A549 (cell line): ENCODE data around the gene IL2RA. TPM values are rescaled to one million over a fixed set of nuclear protein-coding genes. Genes with fewer than 3 reads are reported as not detected.

ENCODE experiments used
- ATAC-seq, 2 experiments: fragments of 200-7000 bp in 1 of 2; fragments of >200 bp in 1 of 2; cut with Nextera tagmentation in 1 of 2; cut with Tn5 transposase in 1 of 2; 3 replicates each; pipeline versions ENCODE4 v1.8.0 to v1.9.1; 2018 to 2020; ENCODE audit warnings: mild to moderate bottlenecking in 1 of 2, moderate library complexity in 1 of 2
- CTCF ChIA-PET: fragments of 300-600 bp; sonication (Branson Sonifier 250); formaldehyde crosslinking; extraction: SDS; loops from one replicate; lab custom pipeline; 2021; ENCODE audit warnings: antibody characterized with exemption, inconsistent platforms; lab: Yijun Ruan, JAX
- POLR2A ChIA-PET: fragments of 350-600 bp; formaldehyde crosslinking; extraction: SDS; loops from one replicate; lab custom pipeline; 2021; ENCODE audit warnings: antibody characterized with exemption, inconsistent platforms; lab: Yijun Ruan, JAX
- DNase-seq, 2 experiments: peaks; one replicate each; pipeline versions ENCODE4 v3.0.0 to v3.0.0-alpha.2; 2011 to 2016; ENCODE audit warnings: low read depth in 1 of 2, low spot score in 1 of 2
- FAIRE-seq: peaks from 2 replicates; lab custom pipeline; 2011; peaks lifted over from hg19 to GRCh38; lab: Jason Lieb, UNC
- H3K27ac ChIP-seq, 2 experiments: fragments of >200 bp; sonication (Bioruptor Twin); formaldehyde crosslinking; 3 replicates each; pipeline ENCODE4 v1.5.1; 2016 to 2017
- H3K4me1 ChIP-seq: fragments of >200 bp; sonication (Bioruptor Twin); formaldehyde crosslinking; 3 replicates; pipeline ENCODE4 v1.6.1; 2016
- H3K4me2 ChIP-seq: fragments of >200 bp; sonication (Bioruptor Twin); formaldehyde crosslinking; 3 replicates; pipeline ENCODE4 v1.6.1; 2016
- H3K4me3 ChIP-seq: fragments of >200 bp; sonication (Bioruptor Twin); formaldehyde crosslinking; 3 replicates; pipeline ENCODE4 v1.5.1; 2016
- H3K9me3 ChIP-seq: fragments of >200 bp; sonication (Bioruptor Twin); formaldehyde crosslinking; 3 replicates; pipeline ENCODE4 v1.6.1; 2016
- BHLHE40 ChIP-seq: IDR thresholded peaks from 2 replicates; pipeline ENCODE4 v1.6.1; 2012; ENCODE audit warnings: low read depth, low read length, inconsistent platforms
- CHD2 ChIP-seq: fragments of 150-350 bp; IDR thresholded peaks from 2 replicates; pipeline ENCODE4 v1.6.1; 2014; ENCODE audit warnings: low read length; ENCODE audit not compliant: partially characterized antibody
- CHD4 ChIP-seq: fragments of 200-600 bp; sonication (generic); IDR thresholded peaks from 2 replicates; pipeline ENCODE4 v1.6.1; 2016; ENCODE audit warnings: antibody characterized with exemption, mild to moderate bottlenecking, borderline replicate concordance
- EHF ChIP-seq: fragments of 250-450 bp; sonication (Bioruptor Pico); IDR thresholded peaks from 2 replicates; pipeline ENCODE4 v1.5.0; 2020; ENCODE audit warnings: mild to moderate bottlenecking
- EHMT2 ChIP-seq: fragments of 200-600 bp; sonication (generic); IDR thresholded peaks from 2 replicates; pipeline ENCODE4 v1.6.1; 2016; ENCODE audit warnings: antibody characterized with exemption, low read depth, mild to moderate bottlenecking, moderate library complexity
- EP300 ChIP-seq, 2 experiments: fragments of >200 bp; sonication (Bioruptor Twin); formaldehyde crosslinking; IDR thresholded peaks; 2 replicates in 1 of 2; 3 replicates in 1 of 2; pipeline ENCODE4 v1.6.1; 2016 to 2017
- FOSB ChIP-seq: fragments of 250-450 bp; sonication (Bioruptor Pico); IDR thresholded peaks from 2 replicates; pipeline ENCODE4 v1.5.0; 2020; ENCODE audit warnings: mild to moderate bottlenecking, moderate library complexity
- FOSL2 ChIP-seq, 2 experiments: fragments of 450-650 bp in 1 of 2; fragments of >200 bp in 1 of 2; sonication (Bioruptor Twin) in 1 of 2; formaldehyde crosslinking; IDR thresholded peaks; 2 replicates each; pipeline versions ENCODE4 v1.5.0 to v1.6.1; 2016 to 2020; ENCODE audit warnings: mild to moderate bottlenecking in 1 of 2, moderate library complexity in 1 of 2
- GATA3 ChIP-seq: IDR thresholded peaks from 2 replicates; pipeline ENCODE4 v1.6.1; 2012; ENCODE audit warnings: borderline replicate concordance
- HDAC2 ChIP-seq: fragments of 200-600 bp; sonication (generic); IDR thresholded peaks from 2 replicates; pipeline ENCODE4 v1.6.1; 2016
- HOXB13 ChIP-seq: fragments of 250-450 bp; sonication (Bioruptor Pico); IDR thresholded peaks from 2 replicates; pipeline ENCODE4 v1.5.0; 2020; ENCODE audit warnings: low read depth, mild to moderate bottlenecking, moderate library complexity
- MAFK ChIP-seq: fragments of 450-650 bp; IDR thresholded peaks from 2 replicates; pipeline ENCODE4 v1.6.1; 2014; ENCODE audit not compliant: partially characterized antibody
- MAZ ChIP-seq: fragments of 150-350 bp; IDR thresholded peaks from 2 replicates; pipeline ENCODE4 v1.6.1; 2014; ENCODE audit warnings: antibody characterized with exemption, low read depth, low read length, borderline replicate concordance
- MYC ChIP-seq: IDR thresholded peaks from 2 replicates; pipeline ENCODE4 v1.6.1; 2012; ENCODE audit warnings: mild to moderate bottlenecking, inconsistent platforms, low read length, improper control_type of control experiment, borderline replicate concordance
- NPAS2 ChIP-seq: fragments of 250-450 bp; sonication (Bioruptor Pico); IDR thresholded peaks from 2 replicates; pipeline ENCODE4 v1.8.0; 2022; ENCODE audit warnings: mild to moderate bottlenecking, moderate library complexity, borderline replicate concordance
- POLR2A ChIP-seq: IDR thresholded peaks from 2 replicates; pipeline ENCODE4 v1.6.1; 2012; ENCODE audit warnings: mild to moderate bottlenecking, low read length
- POLR2AphosphoS2 ChIP-seq: conservative IDR thresholded peaks from 2 replicates; pipeline ENCODE4 v1.6.1; 2012; ENCODE audit warnings: low read length, improper control_type of control experiment, inconsistent platforms
- RAD21 ChIP-seq, 2 experiments: fragments of >200 bp in 1 of 2; sonication (Bioruptor Twin) in 1 of 2; formaldehyde crosslinking in 1 of 2; IDR thresholded peaks in 1 of 2; conservative IDR thresholded peaks in 1 of 2; 2 replicates in 1 of 2; 3 replicates in 1 of 2; pipeline ENCODE4 v1.6.1; 2012 to 2018; ENCODE audit warnings: inconsistent platforms in 1 of 2
- RCOR1 ChIP-seq: fragments of 150-350 bp; IDR thresholded peaks from 2 replicates; pipeline ENCODE4 v1.6.1; 2014; ENCODE audit warnings: antibody characterized with exemption, low read length, low read depth
- RNF2 ChIP-seq: fragments of 200-600 bp; sonication (generic); IDR thresholded peaks from 2 replicates; pipeline ENCODE4 v1.6.1; 2016; ENCODE audit warnings: low read depth, mild to moderate bottlenecking, antibody characterized with exemption, moderate library complexity, borderline replicate concordance
- SMC3 ChIP-seq: fragments of >200 bp; sonication (Bioruptor Twin); formaldehyde crosslinking; IDR thresholded peaks from 3 replicates; pipeline ENCODE4 v1.6.1; 2018; ENCODE audit warnings: inconsistent platforms
- TP53 ChIP-seq: fragments of 250-450 bp; sonication (Bioruptor Pico); IDR thresholded peaks from 2 replicates; pipeline ENCODE4 v1.5.0; 2021; ENCODE audit warnings: mild to moderate bottlenecking, moderate library complexity
- ZC3H11A ChIP-seq: fragments of 450-650 bp; IDR thresholded peaks from 2 replicates; pipeline ENCODE4 v1.6.1; 2014; ENCODE audit warnings: antibody characterized with exemption, mild to moderate bottlenecking
- ZFP36 ChIP-seq: fragments of 450-650 bp; IDR thresholded peaks from 2 replicates; pipeline ENCODE4 v1.6.1; 2014; ENCODE audit warnings: borderline replicate concordance; ENCODE audit not compliant: partially characterized antibody
- ZSCAN20 ChIP-seq: fragments of 250-450 bp; sonication (Bioruptor Pico); IDR thresholded peaks from 2 replicates; pipeline ENCODE4 v1.8.0; 2022; ENCODE audit warnings: mild to moderate bottlenecking, moderate library complexity
- WGBS: methylation state at CpG from one replicate; pipeline ENCODE4 v1.1.6; 2017; ENCODE audit errors: missing lambda C conversion rate; 5-methylcytosine and 5-hydroxymethylcytosine counted together
- polyA plus RNA-seq, 4 experiments: library from polyadenylated mRNA; depleted of rRNA in 3 of 4; stranded (reverse); fragments of >200 nt; fragmentation: RNase III in 1 of 4; extraction: RNeasy Plus Mini Kit Qiagen cat#74134 plus additional on column Dnase treatment in 1 of 4; gene quantifications; 2 replicates in 3 of 4; 3 replicates in 1 of 4; pipeline ENCODE4 v1.2.3, GENCODE V29; 2011 to 2017
- TF ChIP-seq, protein P1 (sequence below): fragments of 150-350 bp; IDR thresholded peaks from 2 replicates; pipeline ENCODE4 v1.6.1; 2014; ENCODE audit warnings: low read depth, mild to moderate bottlenecking, low read length
- TF ChIP-seq, protein P2 (sequence below): fragments of 250-450 bp; sonication (Bioruptor Pico); IDR thresholded peaks from 2 replicates; pipeline ENCODE4 v1.5.0; 2021; ENCODE audit warnings: mild to moderate bottlenecking, moderate library complexity, borderline replicate concordance
- TF ChIP-seq, protein P3 (sequence below): fragments of 250-450 bp; sonication (Bioruptor Pico); IDR thresholded peaks from 2 replicates; pipeline ENCODE4 v1.5.0; 2020; ENCODE audit warnings: low read depth, mild to moderate bottlenecking, moderate library complexity

The IL2RA gene
- polyA plus RNA-seq, 2 of the 4 experiments (the other 2 are of a cell fraction): not detected

DNA sequence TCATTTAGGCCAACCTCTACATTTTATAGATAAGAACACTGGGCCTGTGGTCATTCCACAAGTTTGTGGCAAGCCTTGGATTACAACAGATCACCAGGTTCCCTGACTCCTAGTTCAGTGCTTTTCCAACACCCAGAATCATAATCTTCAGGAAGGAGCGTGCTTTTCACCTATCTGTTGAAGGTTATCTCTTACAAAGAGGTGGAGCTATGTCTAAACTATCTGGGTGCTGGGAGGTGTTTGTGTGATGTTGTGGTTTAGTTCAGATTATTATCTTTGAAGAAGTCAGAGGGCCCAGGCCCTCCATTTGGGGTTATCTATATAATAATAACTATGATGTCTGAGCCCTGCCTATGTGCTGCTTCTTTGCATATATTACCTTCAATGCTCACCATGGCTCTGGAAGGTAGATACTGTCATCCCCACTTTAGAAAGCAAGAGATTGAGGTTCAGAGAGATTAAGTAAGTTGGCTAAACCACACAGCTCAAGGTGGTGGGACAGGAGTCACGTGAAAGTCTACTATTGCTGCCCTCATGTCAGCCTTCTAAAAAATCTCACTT lies 24.0 kb downstream of the IL2RA start:
- Histone ChIP-seq H3K27ac (no peak overlapping the region), H3K4me2 (no peak overlapping the region), H3K9me3 (peaks cover 6% of the 10 kb centered on the region; the same call in 1 of the 3 replicates), H3K4me1 (no peaks in the 10 kb centered on the region), H3K4me3 (no peak overlapping the region)
- ATAC-seq (no peak), FAIRE-seq (no peak), DNase-seq (no peak)
- ChIA-PET POLR2A (no interaction called here), CTCF (interaction anchor here (0.8 to 1.3 kb wide), 2 partner anchors 10 to 19 kb away, joined by 3 read pairs; no protein-coding TSS in a partner anchor)
- no peak for TF ChIP-seq EHMT2
- no peak for TF ChIP-seq POLR2AphosphoS2
- TF ChIP-seq CHD2: no peak
- no peak for TF ChIP-seq MYC
- TF ChIP-seq POLR2A: no peak
- TF ChIP-seq EP300 (IDR thresholded peaks at IDR 0.05): no peak
- 29% methylated on average over 2 of the region's 2 CpGs for WGBS

DNA sequence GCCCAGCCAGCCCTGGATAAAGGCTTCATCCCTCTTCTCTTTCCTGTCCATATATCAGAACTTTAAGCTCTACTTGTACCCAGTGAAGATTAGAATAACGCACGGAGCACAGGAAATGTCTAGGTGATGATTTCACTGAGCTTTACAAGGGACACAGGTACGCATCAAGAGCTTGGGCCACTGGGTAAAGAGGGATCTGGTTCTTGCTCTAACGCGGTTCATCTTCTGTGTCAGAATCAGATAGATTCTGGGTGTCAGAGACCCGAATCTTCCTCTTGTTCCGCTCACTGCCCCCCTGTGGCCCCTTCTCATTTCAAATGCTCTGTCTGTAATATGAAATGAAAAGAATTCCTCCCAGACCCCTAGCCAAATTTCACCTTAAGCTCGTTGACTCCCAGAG lies 24.7 kb downstream of the IL2RA start:
- TF ChIP-seq, protein P1, sequence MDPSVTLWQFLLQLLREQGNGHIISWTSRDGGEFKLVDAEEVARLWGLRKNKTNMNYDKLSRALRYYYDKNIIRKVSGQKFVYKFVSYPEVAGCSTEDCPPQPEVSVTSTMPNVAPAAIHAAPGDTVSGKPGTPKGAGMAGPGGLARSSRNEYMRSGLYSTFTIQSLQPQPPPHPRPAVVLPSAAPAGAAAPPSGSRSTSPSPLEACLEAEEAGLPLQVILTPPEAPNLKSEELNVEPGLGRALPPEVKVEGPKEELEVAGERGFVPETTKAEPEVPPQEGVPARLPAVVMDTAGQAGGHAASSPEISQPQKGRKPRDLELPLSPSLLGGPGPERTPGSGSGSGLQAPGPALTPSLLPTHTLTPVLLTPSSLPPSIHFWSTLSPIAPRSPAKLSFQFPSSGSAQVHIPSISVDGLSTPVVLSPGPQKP: no peak
- TF ChIP-seq EP300 (IDR thresholded peaks at IDR 0.05) (no peak), FOSL2 (IDR thresholded peaks at IDR 0.05) (no peak), FOSL2 (CRISPR knock-in tag; IDR thresholded peaks at IDR 0.05) (no peak), MAZ (no peak), SMC3 (no peak), ZC3H11A (no peak), POLR2AphosphoS2 (no peak), TP53 (CRISPR knock-in tag) (no peak)
- TF ChIP-seq, protein P2, sequence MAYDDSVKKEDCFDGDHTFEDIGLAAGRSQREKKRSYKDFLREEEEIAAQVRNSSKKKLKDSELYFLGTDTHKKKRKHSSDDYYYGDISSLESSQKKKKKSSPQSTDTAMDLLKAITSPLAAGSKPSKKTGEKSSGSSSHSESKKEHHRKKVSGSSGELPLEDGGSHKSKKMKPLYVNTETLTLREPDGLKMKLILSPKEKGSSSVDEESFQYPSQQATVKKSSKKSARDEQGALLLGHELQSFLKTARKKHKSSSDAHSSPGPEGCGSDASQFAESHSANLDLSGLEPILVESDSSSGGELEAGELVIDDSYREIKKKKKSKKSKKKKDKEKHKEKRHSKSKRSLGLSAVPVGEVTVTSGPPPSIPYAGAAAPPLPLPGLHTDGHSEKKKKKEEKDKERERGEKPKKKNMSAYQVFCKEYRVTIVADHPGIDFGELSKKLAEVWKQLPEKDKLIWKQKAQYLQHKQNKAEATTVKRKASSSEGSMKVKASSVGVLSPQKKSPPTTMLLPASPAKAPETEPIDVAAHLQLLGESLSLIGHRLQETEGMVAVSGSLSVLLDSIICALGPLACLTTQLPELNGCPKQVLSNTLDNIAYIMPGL (CRISPR knock-in tag): no peak
- TF ChIP-seq, protein P3, sequence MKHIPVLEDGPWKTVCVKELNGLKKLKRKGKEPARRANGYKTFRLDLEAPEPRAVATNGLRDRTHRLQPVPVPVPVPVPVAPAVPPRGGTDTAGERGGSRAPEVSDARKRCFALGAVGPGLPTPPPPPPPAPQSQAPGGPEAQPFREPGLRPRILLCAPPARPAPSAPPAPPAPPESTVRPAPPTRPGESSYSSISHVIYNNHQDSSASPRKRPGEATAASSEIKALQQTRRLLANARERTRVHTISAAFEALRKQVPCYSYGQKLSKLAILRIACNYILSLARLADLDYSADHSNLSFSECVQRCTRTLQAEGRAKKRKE (CRISPR knock-in tag): no peak
- FAIRE-seq: no peak

DNA sequence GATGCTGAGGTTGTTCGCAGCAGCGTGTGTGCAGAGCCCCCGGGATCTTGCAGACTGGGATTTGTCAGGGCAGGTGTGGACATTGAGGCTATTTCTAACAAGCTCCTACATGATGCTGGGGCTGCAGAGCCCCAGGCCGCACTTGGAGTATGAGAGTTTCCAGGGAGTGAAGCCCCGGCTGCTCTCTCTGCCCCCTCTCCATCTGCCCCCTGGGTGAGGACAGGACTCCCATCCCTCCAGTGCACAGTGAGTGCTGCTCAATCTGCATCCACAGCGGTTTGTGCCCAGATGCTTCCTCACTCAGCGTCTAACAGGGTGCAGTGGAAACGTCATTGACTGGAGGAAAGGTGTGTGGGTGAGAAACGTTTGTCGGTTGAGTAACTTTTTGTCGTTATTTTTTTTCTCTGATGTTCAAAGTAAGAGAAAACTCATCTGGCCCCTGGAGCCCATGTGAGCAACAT lies 25.3 kb downstream of the IL2RA start:
- no peak for DNase-seq
- Histone ChIP-seq H3K27ac (no peak overlapping the region), H3K4me1 (no peaks in the 10 kb centered on the region), H3K4me2 (no peak overlapping the region), H3K9me3 (peaks cover 6% of the 10 kb centered on the region; the same call in 1 of the 3 replicates), H3K4me3 (no peak overlapping the region)
- POLR2A ChIA-PET: no interaction called here
- ATAC-seq: no peak
- CTCF ChIA-PET: interaction anchor here (0.9 to 1.9 kb wide), 3 partner anchors 14 to 23 kb away, joined by 3 to 5 read pairs (median 4); no protein-coding TSS in a partner anchor
- TF ChIP-seq EP300 (IDR thresholded peaks at IDR 0.05) (no peak), CHD4 (no peak), RCOR1 (no peak), GATA3 (no peak), RNF2 (no peak), NPAS2 (CRISPR knock-in tag) (no peak), HDAC2 (no peak), FOSL2 (IDR thresholded peaks at IDR 0.05) (no peak), FOSL2 (CRISPR knock-in tag; IDR thresholded peaks at IDR 0.05) (no peak), RAD21 (conservative IDR thresholded peaks at IDR 0.05 in 1 of 2, IDR thresholded peaks at IDR 0.05 in 1 of 2) (no peak), ZFP36 (no peak), MAFK (no peak), SMC3 (no peak), BHLHE40 (no peak), EHF (CRISPR knock-in tag) (no peak), HOXB13 (CRISPR knock-in tag) (no peak), FOSB (CRISPR knock-in tag) (no peak), ZSCAN20 (CRISPR knock-in tag) (no peak)
- TF ChIP-seq, protein P2 (CRISPR knock-in tag): no peak
- WGBS: 45% methylated on average over 11 of the region's 11 CpGs
- FAIRE-seq: no peak

More for the DNA sequence above, 24.7 kb downstream of the IL2RA start:
- Histone ChIP-seq H3K4me1 (no peaks in the 10 kb centered on the region), H3K4me2 (no peak overlapping the region), H3K27ac (no peak overlapping the region), H3K4me3 (no peak overlapping the region), H3K9me3 (peaks cover 6% of the 10 kb centered on the region; the same call in 1 of the 3 replicates)
- 53% methylated on average over 8 of the region's 8 CpGs for WGBS
- ChIA-PET POLR2A (no interaction called here), CTCF (interaction anchor here (0.8 to 1.9 kb wide), 3 partner anchors 9 to 24 kb away, joined by 3 to 5 read pairs (median 3); no protein-coding TSS in a partner anchor)
- ATAC-seq: no peak
- DNase-seq: no peak
